Kidney glomerular epithelial cell (primary cell): Measurements from ENCODE around the gene IL17B.
"Not testable (repeated sequence)": the region's sequence is repeated elsewhere in the genome, so short reads cannot be mapped to it uniquely, and the experiment has no call there.

Experiments
- DNase-seq: peaks from one replicate; lab custom pipeline; 2025; lab: John Stamatoyannopoulos, UW

IL17B gene

DNA sequence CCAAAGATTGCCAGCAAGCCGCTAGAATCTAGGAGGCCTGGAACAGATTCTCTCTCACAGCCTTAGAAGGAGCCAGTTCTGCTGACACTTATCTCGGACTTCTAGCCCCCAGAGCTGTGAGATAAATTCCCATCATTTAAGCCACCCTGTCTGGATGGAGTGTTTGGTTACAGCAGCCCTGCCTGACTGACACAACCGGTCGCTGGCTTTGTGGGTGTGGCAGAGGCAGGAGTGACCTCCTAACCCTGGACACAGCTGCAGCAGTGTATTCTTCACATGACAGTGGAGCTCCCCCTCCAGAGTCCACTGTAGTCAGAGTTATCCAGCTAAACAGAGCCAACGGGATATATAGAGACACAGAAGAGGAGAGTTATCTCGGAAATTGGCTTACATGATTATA lies 21.2 kb upstream of the IL17B start:
- no peak for DNase-seq

DNA sequence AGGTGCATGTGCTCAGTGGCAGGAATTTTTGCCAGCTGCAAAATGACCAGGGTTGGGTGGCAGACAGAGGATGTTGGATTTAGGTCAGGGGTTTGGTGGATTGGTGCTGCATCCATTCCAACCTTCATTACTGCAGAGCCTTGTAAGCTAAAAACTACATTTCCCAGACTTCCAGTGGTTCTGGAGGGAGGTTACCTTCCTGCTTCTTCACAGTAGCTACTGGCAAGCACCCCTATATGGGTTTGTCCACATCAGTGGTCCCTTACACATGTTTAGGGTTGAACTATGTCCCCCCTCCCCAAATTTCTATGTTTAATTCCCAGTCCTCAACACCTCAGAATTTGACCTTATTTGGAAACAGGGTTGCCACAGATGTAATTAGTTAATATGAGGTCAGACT lies 20.7 kb upstream of the IL17B start:
- no peak for DNase-seq

DNA sequence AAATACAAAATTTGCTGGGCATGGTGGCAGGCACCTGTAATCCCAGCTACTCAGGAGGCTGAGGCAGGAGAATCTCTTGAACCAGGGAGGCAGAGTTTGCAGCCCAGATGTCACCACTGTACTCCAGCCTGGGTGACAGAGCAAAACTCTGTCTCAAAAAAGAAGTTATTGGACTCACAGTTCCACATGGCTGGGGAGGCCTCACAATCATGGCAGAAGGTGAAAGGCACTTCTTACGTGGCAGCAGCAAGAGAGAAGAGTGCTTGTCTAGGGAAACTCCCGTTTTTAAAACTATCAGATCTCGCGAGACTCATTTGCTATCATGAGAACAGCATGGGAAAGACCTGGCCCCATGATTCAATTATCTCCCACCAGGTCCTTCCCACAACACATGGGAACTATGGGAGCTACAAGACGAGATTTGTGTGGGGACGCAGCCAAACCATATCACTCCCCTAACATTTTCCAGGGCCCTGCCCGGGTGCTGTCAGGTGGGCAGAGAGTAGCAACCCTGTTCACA lies 19.7 kb upstream of the IL17B start:
- DNase-seq: not testable (repeated sequence)

DNA sequence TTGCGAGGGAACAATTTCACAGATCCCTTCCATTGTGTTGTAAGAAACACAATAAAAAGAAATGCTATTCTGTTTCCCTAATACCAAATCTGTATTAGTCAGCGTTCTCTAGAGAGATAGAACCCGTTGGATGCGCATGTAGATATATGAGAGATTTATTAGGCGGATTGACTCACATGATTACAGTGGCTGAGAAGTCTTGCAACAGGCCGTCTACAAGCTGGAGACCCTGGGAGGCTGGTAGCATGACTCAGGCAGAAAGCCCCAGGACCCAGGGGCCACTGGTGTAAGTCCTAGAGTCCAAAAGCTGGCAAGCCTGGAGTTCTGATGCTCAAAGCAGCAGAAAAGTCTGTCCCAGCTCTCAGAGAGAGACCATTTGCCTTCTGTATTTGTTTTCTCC lies 18.4 kb upstream of the IL17B start:
- no peak for DNase-seq

DNA sequence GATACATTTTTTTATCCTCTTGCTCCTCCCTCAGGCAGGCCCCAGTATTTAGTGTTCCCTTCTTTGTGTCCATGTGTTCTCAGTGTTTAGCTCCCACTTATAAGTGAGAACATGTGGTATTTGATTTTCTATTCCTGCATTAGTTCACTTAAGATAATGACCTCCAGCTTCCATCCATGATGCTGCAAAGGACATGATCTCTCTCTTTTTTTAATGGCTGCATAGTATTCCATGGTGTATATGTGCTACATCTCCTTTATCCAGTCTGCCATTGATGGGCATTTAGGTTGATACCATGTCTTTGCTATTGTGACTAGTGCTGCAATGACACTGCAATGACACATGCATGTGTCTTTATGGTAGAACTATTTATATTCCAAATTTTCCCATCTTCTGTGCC lies 15.9 kb upstream of the IL17B start:
- DNase-seq: not testable (repeated sequence)

DNA sequence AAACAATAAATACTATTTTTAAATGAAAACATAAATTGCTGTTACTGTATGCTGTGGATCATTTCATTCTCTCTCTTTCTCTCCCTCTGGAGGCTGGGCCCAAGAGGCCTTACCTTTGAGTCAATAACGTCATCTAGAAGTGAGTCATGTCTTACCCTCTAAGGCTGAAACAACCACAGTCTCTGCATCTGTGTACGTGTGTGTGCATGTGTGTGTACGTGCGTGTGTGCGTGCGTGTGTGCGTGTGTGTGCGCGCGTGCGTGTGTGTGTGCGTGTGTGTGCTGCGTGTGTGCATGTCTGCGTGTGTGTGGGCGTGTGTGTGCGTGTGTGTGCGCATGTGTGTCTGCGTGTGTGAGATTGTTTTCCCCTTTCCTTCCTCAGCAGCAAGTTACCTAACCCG lies 13.6 kb upstream of the IL17B start:
- peak; percentile 9 for DNase-seq

DNA sequence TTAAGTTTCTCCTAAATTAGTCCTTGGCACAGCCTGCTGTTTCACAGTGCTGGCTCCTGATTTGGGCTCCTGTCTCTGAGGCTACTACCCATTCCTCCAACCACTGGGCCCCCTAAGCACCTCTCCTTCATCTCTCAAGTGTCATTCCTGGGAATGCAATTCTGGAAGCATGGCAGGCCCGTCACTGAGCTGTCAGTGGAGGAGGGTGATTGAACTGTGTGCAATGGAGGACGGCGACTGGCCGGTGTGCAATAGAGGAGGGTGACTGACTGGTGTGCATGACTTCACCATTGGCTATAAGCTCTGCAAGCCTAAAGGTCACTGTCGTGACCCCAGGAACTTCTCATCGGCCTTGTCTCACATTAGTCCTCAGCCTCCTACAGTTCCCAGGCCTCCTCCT lies 12.4 kb upstream of the IL17B start:
- no peak for DNase-seq

DNA sequence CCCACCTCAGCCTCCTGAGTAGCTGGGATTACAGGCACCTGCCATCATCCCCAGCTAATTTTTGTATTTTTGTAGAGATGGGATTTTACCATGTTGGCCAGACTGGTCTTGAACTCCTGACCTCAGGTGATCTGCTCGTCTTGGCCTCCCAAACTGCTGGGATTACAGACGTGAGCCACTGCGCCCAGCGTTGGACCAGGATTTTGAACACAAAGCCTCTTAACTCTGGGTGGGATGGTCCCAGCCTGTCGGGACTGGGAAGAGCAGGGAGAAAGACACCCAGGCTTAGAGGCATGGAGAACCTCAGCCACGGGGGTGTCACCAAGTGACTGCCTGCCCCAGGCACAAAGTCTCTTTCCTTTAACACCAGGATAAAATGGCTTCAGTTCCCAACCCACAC lies 12.0 kb upstream of the IL17B start:
- DNase-seq: not testable (repeated sequence)

DNA sequence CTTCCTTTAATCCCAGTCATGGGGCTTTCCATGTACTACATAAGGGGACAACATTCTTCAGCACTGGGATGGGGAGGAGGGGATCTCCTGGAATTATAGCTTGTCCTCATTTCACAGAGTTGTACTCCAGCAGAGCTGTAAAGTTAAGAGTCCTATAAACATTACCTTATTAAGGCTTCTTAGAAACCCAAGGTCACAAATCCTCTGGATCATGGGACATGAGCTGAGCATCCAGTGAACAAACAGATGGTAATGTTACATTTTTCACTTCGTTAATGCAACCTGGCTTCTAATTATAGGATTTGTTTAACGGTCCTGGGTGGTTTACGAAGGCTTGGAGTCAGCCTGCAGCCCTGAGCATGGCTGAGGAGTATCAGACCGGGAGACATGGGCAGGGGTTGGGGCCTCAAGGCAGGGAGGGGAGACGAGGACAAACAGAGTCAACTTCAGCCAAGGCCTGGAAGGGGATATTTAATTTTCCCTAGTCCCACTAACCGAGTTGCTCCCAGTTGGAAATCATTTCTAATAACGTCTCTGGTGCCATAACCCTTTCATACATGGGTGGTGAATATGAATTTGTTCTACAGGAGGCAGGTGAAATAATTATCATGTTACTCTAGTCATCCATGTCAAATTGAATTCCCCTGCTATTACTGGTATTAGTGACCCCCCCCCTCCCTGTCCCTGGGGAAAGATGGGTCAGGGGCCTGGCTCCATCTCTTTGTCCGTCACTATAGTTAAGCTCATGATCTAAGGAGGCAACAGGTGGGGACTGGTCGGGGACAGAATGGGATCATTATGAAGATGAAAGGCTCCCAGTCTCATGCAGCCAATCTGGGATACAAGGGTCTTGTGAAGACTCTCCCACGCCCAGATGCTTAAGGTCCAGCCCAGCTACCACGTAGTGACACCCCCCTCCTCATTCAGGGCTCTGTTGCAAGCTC lies 10.7 kb upstream of the IL17B start:
- no peak for DNase-seq

DNA sequence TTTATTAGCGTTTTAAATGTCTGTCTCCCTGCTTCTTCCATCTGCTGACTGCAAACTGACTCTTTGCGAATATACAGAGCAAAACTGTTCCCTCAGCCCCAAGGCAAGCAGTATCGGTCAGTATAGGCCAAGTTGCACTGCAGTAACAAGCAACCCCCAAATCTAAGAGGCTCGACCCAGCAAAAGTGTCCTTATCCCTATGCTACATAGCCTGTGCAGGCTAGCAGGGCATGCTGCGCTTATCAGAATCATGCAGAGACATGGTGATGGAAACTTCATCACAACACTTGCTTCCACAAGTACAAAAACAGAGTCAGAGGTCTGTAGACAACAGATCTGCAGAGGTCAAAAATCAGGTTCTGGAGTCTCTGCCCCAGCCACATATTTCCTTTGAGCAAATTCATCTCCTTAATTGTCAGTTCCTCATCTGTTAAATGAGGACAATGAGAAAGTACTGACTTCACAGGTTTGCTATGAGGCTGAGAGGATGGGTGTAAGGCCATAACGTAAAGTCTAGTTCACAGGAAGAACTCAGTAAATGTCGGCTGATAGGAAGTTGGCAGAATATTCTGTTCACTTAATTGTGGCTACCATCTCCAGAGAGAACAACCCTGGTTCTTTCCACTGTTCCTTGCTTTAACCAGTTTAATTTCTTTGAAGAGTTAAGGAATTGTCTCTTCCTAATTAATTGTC lies 9.6 kb upstream of the IL17B start:
- no peak for DNase-seq

DNA sequence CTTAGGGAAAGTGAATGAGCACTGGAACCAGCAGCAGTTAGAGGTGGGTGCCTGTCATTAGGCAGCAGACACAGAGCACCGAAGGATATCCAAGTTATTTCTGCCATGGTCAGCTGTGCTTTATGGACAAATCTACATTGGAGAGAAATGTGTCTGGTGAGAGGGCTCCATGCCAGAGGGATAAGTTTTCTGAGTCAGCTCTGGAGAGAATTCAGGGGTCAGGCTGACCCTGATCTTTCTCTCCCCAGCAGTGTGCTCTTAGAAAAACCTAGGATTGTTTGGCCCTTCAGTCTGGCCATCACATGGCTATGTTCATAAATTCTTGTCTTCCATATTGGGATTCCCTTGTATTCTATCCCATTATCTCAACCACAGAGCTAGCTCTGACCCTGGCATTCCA lies 8.9 kb upstream of the IL17B start:
- DNase-seq: peak; percentile 6

DNA sequence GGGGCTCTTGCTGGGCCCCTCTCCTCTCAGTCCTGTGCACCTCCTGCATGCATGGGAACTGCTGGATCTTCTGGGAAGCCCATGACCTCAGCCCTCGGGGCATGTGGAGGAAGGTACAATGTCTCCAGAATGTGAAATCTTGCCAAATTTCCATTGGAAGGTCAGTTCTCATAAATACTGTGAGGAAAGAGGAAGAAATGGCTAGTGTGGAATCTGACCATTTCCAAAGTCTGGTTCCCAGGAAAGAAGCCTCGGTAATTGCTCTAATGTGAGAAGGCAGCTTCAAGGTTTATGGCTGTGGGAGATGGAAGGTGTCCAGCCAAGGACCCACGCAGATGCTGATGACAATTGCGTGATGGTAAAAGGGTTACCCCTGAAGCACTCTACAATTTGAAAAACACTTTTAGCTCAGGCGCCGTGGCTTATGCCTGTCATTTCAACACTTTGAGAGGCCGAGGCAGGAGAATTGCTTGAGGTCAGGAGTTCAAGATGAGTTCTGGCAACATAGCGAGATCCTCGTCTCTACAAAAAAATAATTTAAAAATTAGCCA lies 8.1 kb upstream of the IL17B start:
- no peak for DNase-seq

DNA sequence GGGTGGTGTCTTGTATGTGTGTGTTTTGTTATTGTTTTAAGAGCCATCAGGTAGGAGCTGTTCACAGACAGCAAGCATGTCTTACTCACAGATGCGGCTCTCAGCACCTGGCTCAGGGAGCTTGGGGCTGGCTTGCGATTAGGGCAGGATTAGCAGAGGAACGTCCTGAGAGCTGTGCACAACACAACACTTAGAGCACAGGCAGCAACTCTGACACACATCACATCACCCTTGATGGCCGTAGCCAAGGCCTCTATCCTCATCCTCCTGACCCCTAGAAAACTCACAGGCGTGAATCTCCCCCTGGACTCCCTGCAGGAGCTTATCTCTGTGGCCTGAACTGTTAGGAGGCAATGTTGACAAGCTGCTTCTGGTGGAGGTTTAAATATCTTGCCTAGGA lies 7.1 kb upstream of the IL17B start:
- DNase-seq: no peak

DNA sequence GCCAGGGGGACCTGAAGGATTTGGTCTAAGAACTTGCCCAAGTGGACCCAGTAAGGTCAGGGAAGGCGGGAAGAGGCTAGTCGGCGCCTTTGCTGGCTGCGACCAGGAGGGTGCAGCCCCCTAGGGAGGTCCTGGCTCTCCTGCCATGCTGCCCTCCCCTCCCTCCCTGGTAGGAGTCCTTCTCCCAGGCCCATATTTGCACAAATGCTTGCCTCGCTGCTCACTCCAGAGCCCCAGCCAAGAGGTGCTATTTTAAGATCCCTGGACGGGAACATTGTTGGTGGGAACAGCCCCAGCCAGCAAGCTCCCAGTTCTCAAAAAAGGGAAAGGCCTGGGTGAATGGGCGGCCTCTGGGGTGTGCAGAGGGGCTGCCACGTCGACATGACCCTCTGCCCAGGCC lies 4.3 kb upstream of the IL17B start:
- no peak for DNase-seq

DNA sequence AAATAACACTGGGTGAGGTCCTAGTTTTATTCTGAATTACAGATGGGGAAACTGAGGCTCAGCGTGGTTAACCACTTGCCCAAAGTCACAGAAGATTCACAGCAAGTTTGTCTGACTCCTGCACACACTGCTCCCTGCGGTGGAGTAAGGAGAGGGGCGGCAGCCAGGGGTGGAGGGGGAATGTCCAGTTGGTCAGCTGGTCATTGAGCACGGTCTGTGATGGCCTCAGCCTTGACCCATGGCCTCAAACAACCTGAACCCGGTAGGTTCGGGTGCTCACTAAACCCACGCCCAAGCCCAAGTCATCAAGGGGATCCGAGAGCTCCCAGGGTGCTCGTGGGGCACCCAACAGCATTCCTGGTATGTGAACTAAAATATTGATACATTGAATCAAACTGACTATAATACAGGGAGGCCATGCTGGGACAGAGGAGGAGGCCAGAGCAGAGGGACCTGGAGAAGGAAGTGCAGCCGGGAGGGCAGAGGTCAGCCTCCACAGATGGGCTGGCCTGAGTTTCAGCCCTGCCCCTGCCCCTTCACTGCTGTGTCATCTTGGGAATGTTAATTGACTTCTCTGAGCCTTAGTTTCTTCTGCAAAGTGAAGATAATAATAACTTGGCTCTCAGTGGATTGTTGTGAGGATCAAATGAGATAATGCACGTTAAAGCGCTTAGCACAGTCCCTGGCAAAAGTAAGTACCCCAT lies 3.6 kb upstream of the IL17B start:
- DNase-seq: no peak

DNA sequence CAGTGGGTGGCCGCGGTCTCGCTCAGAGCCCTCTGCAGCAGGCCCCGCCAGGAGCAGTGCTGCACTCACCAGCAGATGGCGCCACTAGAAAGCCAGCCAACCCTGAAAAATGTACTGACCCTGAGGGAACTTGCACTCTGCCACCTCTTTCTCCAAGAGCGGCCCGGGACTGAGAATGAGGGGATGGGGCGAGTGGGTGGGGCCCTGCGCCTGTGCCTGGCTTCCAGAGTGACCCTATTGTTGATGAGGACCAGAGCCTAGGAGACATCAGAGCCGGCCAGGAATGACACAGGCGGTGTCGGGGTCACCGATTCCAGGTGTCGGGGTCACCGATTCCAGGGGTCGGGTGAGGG lies 2.9 kb upstream of the IL17B start:
- DNase-seq: peak; percentile 31

DNA sequence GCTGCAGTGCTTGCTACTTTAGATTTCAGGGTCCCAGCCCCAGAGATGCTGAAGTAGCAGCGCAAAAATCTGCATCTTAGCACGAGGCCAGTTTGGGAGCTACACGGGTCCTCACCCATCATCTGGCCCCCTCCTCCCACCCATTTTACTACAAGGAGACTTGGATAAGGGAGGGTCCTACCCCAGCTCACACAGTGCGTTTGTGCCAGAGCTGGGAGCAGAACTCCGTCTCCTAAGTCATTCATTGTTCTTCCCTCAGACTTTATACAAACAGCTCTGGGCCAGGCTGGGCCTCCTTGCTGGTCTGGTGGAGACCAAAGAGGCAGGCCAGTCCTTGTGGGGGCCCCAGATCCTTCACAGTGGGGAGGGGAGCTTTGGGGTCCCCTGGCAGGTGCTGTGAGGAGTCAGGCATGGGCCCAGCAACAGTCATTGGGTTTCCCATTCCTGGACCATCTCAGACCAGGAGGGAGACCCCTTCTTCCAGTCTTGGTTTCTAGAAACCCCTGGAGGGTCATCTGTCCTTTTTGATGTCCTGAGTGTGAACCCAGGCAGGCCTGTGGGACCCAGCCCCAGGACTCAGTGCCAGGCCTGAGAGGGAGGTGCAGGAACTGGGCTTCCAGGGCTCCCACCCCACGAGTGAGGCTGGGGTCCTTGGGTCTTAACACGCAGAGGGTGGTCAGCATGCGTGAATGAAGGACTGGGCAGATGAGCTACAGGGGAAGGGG lies 2.3 kb upstream of the IL17B start:
- no peak for DNase-seq

DNA sequence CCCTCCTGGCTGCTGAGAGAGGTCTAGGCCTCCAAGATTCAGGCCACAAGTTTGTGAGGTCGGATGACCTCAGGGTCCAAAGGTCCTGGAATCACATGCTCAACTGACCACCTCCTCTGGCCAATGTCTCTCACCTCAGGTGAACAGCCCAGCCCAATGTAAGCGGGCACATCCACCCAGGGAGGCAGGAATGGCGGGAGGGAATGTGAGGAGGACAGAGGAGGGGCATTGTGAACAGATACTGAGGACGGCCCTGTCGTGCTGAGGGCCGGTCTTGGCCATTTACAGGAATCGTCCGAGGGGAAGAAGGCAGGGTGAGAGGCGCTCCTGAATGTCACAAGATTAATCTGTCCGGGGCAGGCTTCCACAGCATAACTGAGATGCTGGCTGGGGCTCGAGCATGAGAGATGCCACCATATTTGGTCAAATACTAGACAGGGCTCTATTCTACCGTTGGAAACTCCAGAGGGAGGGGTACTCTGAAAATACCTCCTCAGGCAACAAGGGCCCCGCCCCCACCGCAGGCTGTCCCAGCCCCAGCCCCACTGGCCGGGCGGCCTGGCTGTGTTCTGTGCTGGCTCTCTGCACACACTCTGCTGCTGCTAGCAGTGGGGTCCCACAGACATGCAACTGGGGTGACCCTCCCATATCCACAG lies 1.5 kb upstream of the IL17B start:
- DNase-seq: no peak

DNA sequence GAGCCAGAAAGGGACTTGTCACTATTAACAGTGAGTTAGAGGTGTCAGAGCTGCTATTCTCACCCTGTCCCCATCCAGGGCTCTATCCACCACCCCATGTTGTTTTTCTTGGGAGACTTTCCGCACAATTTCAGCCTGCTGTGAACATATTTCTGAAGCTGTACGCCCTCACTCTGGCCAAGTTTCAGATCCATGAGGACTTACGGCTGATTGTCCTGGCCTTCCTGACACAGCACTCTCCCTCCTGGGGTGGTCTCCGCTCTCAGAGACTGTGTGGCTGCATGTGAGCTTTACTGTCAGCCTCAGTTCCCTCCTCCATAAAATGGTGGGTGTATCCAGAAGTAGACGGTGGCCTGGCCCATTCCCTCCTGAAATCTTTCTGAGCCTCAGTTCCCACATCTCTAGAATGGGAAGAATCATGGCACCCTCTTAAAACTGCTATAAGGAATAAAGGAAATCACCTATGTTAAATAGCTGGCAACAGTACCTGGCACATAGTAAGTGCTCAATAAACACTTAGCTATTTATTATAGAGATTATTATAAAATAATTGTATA lies 804 bp upstream of the IL17B start:
- no peak for DNase-seq

DNA sequence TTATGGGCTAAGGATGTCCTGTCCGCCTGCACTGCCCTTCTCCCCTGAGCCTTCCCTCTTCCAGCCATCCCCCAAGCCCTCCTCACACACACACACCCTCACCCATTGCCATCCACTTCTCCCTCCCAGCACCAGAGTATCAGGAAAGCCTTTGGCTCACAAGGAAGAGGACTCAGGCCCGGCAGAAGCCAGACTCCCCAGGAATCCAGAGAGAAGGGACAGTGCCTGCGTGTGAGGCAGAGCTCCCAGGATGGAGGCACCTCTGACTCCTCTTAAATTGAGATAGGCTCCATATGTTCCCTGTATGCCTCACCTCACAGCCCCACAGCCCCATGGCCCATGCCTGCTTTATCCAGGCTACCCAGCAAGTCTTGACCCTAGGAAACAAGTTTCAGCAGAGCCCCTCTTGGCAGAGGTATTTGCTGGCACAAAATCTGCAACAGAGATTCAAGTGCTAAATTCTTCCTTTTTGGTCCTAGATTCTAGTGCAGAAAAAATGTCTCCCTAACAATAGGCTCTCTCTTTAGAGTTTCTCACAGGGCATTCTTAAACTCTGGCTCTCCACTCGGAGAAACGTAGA lies 761 bp downstream of the IL17B start:
- DNase-seq: no peak
